ENCODE measurements around the gene FFAR1. TPM values are rescaled to one million over a fixed set of nuclear protein-coding genes. Genes with fewer than 3 reads are reported as not detected.

Gene FFAR1
- total and polyA plus RNA-seq, 2 experiments from 2014 or later: not detected

DNA sequence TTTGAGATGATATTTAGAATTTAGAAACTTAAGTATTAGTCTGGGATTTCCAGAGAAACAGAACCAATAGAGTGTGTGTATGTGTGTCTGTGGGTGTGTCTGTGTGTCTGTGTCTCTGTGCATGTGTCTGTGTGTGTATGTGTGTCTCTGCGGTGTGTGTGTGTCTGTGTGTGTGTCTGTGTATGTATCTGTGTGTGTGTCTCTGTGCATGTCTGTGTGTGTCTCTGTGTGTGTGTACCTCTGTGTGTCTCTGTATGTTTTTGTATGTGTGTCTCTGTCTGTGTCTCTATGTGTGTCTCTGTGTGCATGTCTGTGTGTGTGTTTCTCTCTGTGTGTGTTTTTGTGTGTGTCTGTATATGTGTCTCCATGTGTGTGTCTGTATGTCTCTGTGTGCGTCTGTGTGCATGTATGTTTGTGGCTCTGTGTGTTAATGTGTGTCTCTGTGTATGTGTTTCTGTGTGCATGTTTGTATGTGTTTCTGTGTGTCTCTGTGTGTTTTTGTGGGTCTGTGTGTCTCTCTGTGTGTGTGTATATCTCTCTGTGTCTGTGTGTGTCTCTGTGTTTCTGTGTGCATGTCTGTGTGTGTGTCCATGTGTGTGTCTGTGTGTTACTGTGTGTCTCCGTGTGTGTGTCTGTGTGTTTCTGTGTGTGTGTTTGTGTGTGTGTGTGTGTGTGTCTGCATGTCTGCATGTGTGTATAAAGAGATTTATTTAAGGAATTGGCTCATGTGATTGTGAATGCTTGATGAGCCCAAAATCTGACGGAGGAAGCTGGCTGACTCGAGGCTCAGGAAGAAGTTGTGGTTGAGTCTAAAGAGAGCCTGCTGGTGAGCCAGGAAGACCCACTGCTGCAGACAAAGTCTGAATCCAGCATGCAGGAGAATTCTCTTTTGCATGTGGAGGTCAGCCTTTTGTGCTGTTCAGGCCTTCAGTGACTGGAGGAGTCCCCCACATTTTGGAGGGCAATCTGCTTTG lies 45.3 kb downstream of the FFAR1 start (continued):
- TF ChIP-seq, protein P1, sequence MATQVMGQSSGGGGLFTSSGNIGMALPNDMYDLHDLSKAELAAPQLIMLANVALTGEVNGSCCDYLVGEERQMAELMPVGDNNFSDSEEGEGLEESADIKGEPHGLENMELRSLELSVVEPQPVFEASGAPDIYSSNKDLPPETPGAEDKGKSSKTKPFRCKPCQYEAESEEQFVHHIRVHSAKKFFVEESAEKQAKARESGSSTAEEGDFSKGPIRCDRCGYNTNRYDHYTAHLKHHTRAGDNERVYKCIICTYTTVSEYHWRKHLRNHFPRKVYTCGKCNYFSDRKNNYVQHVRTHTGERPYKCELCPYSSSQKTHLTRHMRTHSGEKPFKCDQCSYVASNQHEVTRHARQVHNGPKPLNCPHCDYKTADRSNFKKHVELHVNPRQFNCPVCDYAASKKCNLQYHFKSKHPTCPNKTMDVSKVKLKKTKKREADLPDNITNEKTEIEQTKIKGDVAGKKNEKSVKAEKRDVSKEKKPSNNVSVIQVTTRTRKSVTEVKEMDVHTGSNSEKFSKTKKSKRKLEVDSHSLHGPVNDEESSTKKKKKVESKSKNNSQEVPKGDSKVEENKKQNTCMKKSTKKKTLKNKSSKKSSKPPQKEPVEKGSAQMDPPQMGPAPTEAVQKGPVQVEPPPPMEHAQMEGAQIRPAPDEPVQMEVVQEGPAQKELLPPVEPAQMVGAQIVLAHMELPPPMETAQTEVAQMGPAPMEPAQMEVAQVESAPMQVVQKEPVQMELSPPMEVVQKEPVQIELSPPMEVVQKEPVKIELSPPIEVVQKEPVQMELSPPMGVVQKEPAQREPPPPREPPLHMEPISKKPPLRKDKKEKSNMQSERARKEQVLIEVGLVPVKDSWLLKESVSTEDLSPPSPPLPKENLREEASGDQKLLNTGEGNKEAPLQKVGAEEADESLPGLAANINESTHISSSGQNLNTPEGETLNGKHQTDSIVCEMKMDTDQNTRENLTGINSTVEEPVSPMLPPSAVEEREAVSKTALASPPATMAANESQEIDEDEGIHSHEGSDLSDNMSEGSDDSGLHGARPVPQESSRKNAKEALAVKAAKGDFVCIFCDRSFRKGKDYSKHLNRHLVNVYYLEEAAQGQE (IDR thresholded peaks at IDR 0.05; ENCODE audit: unreplicated experiment): no peak
- TF ChIP-seq NANOG (IDR thresholded peaks at IDR 0.05; ENCODE audit: borderline replicate concordance): no peak

GRCh38 chr19:35395382-35396199 lies 47.9 kb downstream of the FFAR1 start:
- peaks cover 8% of the 10 kb centered on the region for H3K27me3 Mint-ChIP-seq (ENCODE audit: insufficient read depth, low read depth, poor library complexity)
- ATAC-seq: peak; percentile 73
- TF ChIP-seq, protein P2, sequence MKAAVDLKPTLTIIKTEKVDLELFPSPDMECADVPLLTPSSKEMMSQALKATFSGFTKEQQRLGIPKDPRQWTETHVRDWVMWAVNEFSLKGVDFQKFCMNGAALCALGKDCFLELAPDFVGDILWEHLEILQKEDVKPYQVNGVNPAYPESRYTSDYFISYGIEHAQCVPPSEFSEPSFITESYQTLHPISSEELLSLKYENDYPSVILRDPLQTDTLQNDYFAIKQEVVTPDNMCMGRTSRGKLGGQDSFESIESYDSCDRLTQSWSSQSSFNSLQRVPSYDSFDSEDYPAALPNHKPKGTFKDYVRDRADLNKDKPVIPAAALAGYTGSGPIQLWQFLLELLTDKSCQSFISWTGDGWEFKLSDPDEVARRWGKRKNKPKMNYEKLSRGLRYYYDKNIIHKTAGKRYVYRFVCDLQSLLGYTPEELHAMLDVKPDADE (IDR thresholded peaks at IDR 0.05): no peak
- no peak for TF ChIP-seq STAT1 (IDR thresholded peaks at IDR 0.05; ENCODE audit: unreplicated experiment)
- no peak for TF ChIP-seq ZNF114 (CRISPR knock-in tag; IDR thresholded peaks at IDR 0.05)
- Histone ChIP-seq H3K9me2 (ENCODE audit: insufficient read depth) (no peaks in the 10 kb centered on the region), H3K27ac (ENCODE audit: low read depth) (no peak overlapping the region), H4K20me1 (replicated peaks; ENCODE audit: insufficient read depth) (no peaks in the 10 kb centered on the region), H3K4me2 (no peak overlapping the region), H3F3A (replicated peaks; ENCODE audit: low read depth) (no peaks in the 10 kb centered on the region), H3K36me3 (ENCODE audit: insufficient read depth) (no peaks in the 10 kb centered on the region), H3K4me1 (ENCODE audit: insufficient read depth) (no peaks in the 10 kb centered on the region), H3K27me3 (ENCODE audit: insufficient read depth) (no peaks in the 10 kb centered on the region), H3K4me3 (no peak overlapping the region), H2AFZ (peak overlapping the region; percentile 81; the same call in 1 of the 2 replicates), H3K79me2 (replicated peaks; ENCODE audit: insufficient read depth) (no peaks in the 10 kb centered on the region)
- H3K27ac Mint-ChIP-seq: no peak overlapping the region
- no peak overlapping the region for H3K4me3 Mint-ChIP-seq
- H3K36me3 Mint-ChIP-seq (ENCODE audit: low read depth): no peaks in the 10 kb centered on the region
- no peak for DNase-seq (ENCODE audit: low spot score)
- H3K9me3 Mint-ChIP-seq: no peaks in the 10 kb centered on the region
- no peaks in the 10 kb centered on the region for H3K4me1 Mint-ChIP-seq
